GM19463 (cell line): Measurements from ENCODE around the gene PLS3.
"Not testable (repeated sequence)": the region's sequence is repeated elsewhere in the genome, so short reads cannot be mapped to it uniquely, and the experiment has no call there.

Source experiments
- ATAC-seq: cut with Tn5 transposase; IDR thresholded peaks from one replicate; pipeline ENCODE4 v1.9.1; 2021; ENCODE audit warnings: mild to moderate bottlenecking, moderate library complexity; ENCODE audit not compliant: unreplicated experiment

PLS3 gene, protein sequence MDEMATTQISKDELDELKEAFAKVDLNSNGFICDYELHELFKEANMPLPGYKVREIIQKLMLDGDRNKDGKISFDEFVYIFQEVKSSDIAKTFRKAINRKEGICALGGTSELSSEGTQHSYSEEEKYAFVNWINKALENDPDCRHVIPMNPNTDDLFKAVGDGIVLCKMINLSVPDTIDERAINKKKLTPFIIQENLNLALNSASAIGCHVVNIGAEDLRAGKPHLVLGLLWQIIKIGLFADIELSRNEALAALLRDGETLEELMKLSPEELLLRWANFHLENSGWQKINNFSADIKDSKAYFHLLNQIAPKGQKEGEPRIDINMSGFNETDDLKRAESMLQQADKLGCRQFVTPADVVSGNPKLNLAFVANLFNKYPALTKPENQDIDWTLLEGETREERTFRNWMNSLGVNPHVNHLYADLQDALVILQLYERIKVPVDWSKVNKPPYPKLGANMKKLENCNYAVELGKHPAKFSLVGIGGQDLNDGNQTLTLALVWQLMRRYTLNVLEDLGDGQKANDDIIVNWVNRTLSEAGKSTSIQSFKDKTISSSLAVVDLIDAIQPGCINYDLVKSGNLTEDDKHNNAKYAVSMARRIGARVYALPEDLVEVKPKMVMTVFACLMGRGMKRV

DNA sequence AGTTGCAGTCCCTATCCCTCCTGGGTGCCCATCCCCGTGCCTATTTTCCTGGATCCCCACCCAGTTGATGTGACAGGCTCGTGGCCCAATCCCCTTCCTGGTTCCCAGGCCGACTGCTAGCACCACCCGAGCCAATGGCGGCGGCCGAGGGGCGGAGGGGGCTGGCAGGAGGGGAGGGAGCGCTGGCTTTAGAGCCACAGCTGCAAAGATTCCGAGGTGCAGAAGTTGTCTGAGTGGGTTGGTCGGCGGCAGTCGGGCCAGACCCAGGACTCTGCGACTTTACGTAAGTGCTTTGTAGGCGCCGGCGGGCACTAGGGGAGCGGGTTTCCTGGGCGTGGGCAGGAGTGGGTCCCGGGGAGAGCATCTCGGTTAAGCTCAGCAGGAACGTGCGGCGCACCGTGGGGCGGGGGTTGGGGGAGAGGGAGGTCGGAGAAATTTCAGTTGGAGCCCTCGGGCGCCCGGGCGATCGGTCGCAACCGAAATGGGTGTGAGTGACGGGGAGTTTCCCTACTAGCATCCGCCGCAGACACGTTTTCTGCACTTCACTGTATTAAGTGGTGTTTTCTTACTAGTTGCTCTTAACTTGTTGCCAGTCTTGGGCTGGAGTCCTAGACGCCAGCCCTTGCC, at the start of gene PLS3:
Gene PLS3, plus strand, starts transcription at position 197 of the 627 bp plus-strand sequence. CDS start 49,077 bp downstream, outside the sequence.
- ATAC-seq = no peak

DNA sequence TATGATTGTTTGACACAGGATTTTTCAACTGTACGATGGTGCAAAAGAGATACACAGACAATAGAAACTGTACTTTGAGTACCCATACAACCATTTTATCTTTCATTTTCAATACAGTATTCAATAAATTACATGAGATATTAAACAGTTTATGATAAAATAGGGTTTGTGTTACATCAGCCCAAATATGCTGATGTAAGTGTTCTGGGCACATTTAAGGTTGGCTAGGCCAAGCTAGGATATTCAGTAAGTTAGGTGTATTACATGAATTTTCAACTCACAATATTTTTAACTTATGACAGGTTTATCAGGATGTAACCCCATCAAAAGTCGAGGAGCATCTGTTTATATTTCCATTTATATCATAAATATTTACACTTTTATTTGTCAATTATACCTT, 42.9 kb upstream of the PLS3 start:
- no peak for ATAC-seq

DNA sequence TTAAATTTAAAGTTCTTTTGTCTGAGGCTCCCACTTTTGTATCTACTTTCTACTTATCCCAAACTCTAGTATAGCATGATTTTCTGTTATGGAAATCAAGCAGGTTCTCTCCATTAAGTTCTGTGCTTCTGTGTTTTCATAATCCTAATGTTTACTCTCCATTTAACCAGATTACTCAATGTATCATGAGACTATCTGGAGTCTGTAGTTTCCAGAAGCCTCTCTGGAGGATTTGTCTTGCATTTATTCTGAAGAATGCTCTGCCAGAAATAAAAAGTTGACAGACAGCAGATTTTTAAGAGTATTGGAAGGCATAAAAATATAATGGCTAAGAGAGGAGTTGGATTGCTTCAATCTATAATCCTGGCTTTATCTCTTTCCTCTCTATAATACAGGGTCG, 39.2 kb upstream of the PLS3 start:
- no peak for ATAC-seq

DNA sequence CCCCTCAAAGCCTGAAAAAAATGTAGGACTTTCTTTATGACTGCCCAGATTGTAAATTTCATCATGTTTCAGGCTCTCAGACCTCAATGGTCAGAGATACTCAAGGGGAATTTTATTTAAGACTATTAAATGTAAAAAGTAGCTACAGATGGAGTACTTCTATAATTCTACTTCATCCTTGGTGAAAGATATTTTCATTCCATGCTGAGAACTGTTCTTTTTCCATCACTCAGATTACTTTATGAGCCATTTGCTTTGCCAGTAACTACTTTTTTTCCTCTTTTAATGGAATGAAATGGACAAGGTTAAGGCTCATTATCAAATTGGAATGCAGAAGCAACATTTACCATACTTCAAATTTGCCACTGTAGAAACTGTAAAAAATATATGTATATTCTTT, 38.0 kb upstream of the PLS3 start:
- no peak for ATAC-seq

DNA sequence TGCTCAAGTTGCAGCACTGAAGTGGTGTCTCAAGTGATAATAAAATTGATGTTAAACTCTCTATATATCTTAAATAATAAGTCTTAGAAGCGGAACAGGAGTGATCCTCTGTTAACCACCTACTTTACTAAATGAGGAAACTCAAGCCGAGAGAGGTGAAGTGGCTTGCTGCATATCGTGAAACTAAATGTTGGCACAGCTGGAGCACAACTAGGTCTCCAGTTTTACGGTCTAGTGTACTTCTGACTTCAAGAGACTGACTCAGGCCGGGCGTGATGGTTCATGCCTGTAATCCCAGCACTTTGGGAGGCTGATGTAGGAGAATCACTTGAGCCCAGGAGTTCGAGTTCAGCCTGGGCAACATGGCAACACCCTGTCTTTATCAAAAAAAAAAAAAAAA, 35.5 kb upstream of the PLS3 start:
- no peak for ATAC-seq

DNA sequence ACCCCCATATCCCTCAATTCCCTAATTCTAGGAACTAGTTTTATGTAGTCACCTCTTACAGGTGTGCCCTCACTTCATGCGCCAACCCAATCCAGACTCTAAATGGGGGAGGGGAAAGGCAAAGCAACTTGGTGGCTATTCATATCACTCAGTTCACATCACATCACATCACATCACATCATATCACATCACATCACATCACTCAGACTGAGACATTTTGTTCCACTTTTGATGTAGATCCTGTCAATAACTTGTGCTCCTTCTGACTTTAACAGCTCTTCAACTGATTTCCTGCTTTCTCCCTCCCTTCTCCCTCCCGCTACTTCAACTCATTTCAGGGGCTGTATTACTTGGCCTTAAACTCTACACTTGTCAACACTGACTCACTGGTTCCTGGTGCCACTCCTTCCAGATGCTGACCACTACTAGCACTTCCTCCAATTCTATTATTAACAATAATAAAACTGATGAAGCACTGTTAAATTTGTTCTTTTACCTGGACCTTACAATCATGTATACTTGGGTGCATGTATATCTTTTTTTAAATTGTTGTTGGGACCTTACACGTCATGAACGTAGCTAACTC, 29.1 kb upstream of the PLS3 start:
- ATAC-seq = no peak

DNA sequence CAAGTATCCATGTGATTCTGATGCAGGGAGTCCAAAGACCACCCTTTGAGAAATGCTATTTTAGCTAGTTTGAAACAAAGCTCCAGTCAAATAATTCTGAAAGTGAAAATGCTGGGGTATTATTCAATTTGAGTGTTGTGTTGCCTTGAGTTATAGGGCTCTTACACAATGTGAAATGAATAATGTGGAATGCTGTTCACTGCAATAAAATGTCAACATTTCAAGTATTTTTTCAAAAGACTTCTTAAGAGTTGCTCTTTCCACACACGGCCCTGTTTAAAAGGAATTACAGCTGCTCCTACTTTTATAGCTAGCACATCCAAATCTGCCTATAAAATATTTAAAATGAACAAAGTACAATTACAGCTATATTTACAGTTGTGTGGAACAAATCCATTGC, 27.5 kb upstream of the PLS3 start:
- ATAC-seq = no peak

DNA sequence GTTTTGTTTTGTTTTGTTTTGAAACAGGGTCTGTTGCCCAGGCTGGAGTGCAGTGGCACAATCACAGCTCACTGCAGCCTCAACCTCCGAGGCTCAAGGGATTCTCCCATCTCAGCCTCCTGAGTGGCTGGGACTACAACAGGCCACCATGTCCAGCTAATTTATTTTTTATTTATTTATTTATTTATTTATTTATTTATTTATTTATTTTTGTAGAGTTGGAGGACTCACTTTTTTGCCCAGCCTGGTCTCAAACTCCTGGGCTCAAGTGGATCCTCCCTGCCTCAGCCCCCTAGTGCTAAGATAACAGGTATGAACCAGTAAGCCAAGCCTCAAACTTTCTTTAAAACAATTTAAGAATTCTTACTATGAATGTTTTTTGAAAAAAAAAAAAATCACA, 26.6 kb upstream of the PLS3 start:
- ATAC-seq = no peak

DNA sequence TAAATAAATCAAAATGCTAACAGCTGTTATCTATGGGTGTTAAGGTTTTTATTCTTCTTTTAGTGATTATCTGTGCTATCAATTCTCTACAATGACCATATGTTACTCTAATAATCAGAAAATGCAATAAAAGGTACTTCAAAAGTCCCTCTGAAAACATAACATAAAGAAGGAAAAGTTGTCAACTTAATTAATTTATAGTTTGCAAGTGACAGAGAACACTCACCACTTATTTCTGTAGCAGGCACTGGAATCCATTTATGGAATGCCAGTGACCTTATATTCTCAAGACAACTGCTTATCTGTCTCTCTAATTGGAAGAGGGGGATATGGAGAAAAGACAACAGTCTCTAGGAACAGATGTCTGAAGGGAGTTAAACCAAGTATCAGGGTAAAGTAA, 25.6 kb upstream of the PLS3 start:
- ATAC-seq = no peak

DNA sequence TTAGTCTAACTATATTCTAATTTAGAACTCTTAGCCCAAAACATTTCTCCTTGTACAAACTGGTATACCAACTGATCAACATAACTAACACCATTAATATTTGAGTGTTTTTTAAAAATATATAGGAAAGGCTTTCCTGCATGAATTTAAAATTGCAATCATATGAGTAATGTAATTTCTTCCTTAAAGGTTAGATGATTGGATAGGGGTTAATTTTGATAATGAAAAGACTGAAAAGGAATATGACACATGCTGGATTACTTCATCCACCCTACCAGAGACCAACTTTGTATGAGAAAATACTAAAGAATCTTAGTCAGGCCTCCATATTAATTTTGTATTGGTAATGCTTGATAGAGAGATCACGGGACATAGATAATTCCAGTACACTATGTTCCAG, 25.1 kb upstream of the PLS3 start:
- no peak for ATAC-seq

DNA sequence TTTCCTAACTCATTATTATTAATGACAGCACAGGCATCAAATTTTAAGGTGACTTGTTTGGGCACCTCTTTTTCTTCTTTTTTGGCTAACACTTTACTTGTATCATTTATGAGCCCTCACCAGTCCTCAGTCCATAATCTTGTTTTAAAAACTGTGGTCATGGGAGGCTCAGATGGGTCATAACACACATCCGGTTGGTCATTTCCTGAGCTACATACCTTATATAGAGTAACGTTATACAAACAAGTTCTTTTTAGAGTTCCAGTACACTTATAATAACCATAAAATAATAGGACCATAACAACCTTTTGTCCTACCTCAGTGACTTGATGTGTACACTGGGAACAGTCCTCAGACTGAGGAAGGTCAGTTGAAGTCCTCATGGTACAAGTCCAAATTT, 21.1 kb upstream of the PLS3 start:
- no peak for ATAC-seq

DNA sequence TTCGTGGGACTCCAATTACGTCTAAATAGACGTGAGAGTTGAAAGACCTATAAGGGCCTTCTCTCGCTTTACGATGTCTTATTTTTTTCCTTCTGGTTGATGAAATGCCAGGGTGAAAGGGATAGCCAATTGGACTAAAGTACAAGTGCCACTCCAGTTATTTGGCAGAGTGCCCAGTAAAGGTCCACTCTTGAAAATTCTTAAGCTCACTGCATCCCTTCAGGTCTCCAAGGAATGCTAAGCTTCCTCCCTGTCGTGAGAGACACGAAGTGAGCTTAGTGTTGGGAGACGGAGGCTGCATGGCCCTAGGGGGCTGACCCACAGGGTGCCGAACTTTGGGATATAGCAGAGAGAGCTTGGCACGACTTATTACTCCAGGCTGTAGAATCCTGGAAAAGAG, 19.9 kb upstream of the PLS3 start:
- not testable (repeated sequence) for ATAC-seq

DNA sequence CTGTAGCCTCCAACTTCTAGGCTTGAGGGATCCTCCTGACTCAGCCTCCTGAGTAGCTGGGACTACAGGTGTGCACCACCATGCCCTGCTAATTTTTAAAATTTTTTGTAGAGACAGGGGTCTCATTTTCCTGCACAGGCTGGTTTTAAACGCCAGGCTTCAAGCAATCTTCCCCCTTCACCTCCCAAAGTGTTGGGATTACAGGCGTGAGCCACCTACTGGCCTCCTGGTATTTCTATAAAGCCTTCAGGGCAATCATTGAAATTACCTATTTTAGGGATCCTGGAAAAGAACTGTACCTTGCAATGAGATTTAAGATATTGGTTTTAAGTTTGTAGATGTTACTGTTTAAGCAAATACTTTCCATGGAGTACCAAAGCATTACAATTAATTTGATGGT, 13.5 kb upstream of the PLS3 start:
- no peak for ATAC-seq

DNA sequence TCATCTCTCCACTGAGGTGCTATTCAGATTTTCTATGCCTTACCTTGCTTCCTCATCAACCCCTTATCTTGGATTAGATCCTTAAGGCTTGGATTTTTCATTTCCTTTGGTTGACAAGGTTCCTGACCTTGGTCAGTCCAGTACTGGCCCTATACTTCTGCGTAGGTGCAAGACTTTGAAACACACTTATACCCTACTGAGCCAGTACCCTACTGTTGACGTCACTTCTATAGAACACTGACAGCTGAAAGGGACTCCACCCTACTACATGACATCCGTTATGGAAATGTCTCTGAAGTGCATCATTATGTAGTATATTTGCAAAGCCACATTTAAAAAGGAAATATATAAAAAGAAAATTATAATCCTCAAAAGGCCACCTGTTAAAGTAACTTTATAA, 12.0 kb upstream of the PLS3 start:
- no peak for ATAC-seq

DNA sequence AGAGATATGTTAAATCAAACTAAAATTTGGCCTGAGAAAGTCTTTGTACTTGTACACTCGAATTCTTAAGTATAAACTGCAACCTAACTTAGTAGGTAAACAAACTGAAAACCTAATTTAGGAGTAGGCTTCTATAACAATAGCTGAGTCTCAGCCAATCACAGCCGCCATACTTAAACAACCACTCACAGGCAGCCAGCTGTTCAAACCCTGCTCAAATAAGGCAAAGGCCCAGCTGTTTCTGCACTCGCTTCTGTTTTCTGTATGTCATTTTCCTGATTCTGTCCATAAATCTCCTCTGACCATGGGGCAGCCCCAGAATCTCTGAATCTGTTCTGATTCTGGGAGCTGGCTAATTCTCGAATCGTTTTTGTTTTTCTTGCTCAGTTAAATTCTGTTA, 7.8 kb upstream of the PLS3 start:
- ATAC-seq = no peak

DNA sequence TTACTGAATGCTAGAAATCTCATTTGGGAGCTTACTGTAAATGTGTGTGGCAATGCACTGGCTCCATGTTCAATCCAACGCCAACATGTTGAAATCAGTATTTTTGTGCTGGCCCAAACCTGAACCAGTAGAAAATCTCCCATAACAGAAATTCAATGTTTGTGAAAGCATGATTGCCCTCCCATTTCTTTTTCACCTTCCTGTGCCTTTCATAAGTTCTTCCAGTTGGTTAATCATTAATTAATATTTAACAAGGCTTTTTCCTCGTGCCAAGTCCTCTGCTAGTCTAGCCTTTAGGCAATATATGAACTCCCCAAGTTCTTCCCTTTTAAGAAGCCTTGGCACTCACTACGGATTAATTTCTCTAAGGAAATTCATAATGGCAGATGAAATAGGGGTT, 1.3 kb upstream of the PLS3 start:
- ATAC-seq = no peak

DNA sequence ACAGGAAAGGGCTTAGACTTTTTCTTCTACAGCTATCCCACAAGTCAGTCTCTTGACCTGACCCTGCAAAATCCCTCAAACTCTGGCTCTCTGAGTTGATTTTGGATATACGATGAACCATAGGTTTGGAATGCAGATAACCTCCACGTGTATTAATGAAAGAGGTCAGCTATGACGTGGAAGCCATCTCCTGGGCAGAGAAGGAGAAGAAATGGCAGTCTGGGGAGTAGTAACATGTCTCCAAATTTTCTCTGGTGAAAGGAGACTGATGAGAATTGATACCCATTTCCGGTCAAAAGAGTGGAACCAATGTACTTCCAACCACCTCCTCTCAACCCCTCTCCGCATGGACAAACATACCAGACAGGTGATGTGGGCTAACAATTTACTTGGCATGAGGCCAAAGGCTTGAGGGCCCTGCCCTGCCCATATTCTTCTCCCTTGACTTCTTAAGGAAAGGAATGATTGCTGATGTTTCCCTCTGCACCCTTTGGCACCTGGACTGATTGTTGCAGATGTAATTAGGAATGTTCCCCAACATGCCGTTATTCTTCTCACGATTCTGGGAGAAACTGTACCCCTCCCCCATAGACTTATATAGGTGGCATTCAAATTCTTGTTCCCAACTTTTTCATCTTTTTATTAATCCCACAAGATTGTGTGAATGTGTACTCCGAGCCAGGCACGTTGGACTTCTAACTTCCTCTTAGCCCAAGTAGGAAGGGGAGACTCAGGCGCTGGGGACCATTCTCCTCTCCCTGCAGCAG, 580 bp upstream of the PLS3 start:
- no peak for ATAC-seq

DNA sequence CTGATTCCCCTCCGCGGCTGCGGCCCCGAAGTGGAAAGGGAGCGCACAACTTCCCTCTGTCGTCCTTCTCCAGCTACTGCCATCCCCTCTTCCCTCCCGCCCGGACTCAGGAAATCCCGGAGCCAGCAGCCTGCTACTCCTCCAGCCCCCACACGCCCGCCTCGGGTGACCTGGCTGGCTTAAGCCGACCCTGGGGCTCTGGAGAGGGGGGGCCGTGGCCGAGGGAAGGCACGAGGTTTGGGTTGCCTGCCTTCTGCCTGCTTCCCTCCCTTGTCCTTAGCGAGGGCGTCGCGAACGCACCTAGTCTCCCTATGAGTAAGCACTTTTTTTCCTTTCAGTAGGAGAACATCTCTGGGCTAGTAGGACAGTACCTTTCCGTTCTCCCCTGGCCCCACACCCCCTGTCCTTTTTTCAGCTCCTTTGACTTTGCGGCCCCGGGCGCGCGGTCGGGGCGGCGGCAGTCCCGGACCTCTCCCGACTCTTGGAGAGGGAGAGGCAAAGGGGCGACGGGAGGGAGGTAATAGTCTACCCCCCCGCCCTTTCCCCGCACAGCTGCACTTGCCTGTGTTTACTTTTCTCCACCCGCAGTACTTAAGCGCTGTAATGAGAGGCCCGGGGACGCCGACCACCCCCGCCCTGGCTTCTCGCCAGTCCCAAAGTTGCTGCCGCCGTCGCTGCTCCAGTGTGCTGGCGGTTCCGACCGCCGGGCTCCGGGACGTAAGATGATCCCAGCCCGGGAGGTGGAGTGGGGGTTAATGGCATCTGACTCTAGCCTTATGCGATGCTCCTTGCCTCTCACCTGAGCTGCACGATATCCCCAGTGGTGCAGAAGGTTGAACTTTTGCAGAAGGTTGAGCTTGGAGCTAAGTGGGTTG, 868 bp downstream of the PLS3 start:
- no peak for ATAC-seq

DNA sequence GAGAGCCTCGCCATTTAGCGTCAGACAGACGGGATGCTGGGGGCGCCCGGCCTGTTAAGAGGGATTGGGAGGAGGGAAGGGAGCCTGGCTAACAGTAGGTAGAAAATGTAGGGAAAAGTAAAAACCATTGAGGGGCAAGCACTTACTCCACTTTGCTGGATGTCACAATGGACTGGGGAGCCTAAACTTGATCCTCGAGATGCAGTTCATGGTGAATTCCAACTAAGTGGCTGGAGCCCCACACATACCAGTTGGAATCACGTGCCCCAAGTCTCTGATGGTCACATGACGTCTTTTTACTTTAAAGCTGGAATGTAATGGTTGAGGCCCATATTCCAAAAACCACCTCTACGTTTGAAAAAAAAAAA, 1.5 kb downstream of the PLS3 start:
- ATAC-seq = no peak

DNA sequence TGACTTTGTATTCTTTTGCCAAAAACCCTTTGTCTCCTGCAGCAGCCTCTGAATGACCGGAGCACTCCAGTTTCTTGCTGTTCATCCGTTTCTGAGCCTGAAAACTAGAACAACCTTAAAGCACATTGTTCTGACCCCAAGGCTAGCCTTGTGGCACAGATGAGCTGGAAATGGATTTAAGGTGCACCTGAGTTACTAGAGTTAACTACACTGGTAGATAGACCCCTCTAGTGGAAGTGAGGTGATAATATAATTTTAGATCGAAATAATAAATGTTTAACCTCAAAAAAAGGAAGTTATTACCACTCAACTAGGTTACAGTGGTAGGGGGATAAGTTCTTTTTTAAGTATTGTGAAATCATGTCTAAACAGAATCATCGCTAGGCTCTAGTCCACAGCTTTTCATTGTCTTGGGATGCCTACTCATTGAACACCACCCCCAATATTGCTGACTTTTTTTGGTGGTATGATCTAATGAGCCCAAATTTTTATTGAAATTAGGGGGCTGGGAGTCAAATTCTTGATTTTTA, 2.7 kb downstream of the PLS3 start:
- ATAC-seq = no peak
